Thoracic aorta (tissue), 2 donors: ENCODE measurements around the gene NPY4R. TPM values are rescaled to one million over a fixed set of nuclear protein-coding genes. Genes with fewer than 3 reads are reported as not detected.
"Not testable (repeated sequence)": the region's sequence is repeated elsewhere in the genome, so short reads cannot be mapped to it uniquely, and the experiment has no call there.

ENCODE experiments used
- ATAC-seq: fragments of 150-250 bp; one replicate; pipeline ENCODE4 v1.8.0; 2017; ENCODE audit warnings: low read depth; ENCODE audit not compliant: insufficient number of reproducible peaks, low FRiP score
- DNase-seq: peaks from one replicate; pipeline ENCODE4 v3.0.0-alpha.2; 2020; ENCODE audit warnings: low spot score
- H3K27ac ChIP-seq, 2 donors: fragments of 200-600 bp; sonication (generic); 1 replicate in 1 of 2; 2 replicates in 1 of 2; pipeline ENCODE4 v1.5.1; 2016; ENCODE audit warnings: mild to moderate bottlenecking in 2 of 2, moderate library complexity in 2 of 2
- H3K27me3 ChIP-seq: fragments of 200-600 bp; sonication (generic); replicated peaks from 2 replicates; pipeline ENCODE4 v1.6.0; 2016; ENCODE audit warnings: mild to moderate bottlenecking; ENCODE audit not compliant: insufficient read depth
- H3K36me3 ChIP-seq: fragments of 200-600 bp; sonication (generic); one replicate; pipeline ENCODE4 v1.5.1; 2016
- H3K4me1 ChIP-seq, 2 donors: fragments of 200-600 bp; sonication (generic); 1 replicate in 1 of 2; 2 replicates in 1 of 2; pipeline versions ENCODE4 v1.5.1 to v1.6.0; 2016; ENCODE audit warnings: low read depth in 2 of 2, mild to moderate bottlenecking in 1 of 2; ENCODE audit not compliant: control insufficient read depth in 1 of 2
- H3K4me3 ChIP-seq: fragments of 200-600 bp; sonication (generic); 2 replicates; pipeline ENCODE4 v1.5.1; 2016; ENCODE audit warnings: mild to moderate bottlenecking
- H3K9me3 ChIP-seq: fragments of 200-600 bp; sonication (generic); 2 replicates; pipeline ENCODE4 v1.5.1; 2016
- total RNA-seq, 2 donors: library from RNA; depleted of rRNA; stranded (reverse); fragments of >200 nt; gene quantifications; one replicate each; pipeline versions ENCODE4 v1.1.0 to v1.2.3, GENCODE V29; 2016

Gene NPY4R
- total RNA-seq, 2 donors from 2014 or later = not detected

GRCh38 chr10:46415291-46415690, 50.5 kb downstream of the NPY4R start:
- not testable (repeated sequence) for H3K4me1 ChIP-seq, H3K9me3 ChIP-seq, H3K36me3 ChIP-seq, H3K4me3 ChIP-seq, H3K27ac ChIP-seq, H3K27me3 ChIP-seq, DNase-seq, ATAC-seq

- H3K27me3 ChIP-seq, H3K36me3 ChIP-seq, ATAC-seq, DNase-seq, H3K9me3 ChIP-seq, H3K27ac ChIP-seq, H3K4me1 ChIP-seq, H3K4me3 ChIP-seq: not testable (repeated sequence)
Observed at GRCh38 chr10:46412665-46413064, 53.1 kb downstream of the NPY4R start.

DNA sequence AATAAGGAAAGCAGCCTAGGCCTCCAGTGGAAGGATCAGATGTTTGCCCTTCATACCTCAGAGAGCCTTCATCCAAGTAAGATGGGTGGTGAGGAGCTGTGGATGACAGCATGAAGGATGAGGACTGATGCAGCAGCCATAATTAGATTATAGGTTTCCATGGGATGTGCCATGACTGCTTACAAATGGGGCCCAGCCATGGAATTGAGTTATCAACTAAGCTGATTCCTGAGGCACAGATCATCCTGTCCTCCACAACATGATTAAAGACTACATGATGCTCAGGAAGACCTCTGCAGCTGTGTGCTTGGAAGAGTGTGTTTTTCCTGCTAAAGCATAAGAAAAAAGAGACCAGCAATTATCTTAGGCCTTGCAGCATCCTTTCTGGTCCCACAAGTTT, 54.6 kb downstream of the NPY4R start:
- H3K4me3 ChIP-seq, H3K27ac ChIP-seq, ATAC-seq, H3K9me3 ChIP-seq, DNase-seq, H3K4me1 ChIP-seq, H3K27me3 ChIP-seq, H3K36me3 ChIP-seq: not testable (repeated sequence)

Other genes starting within 250 kb of the NPY4R start
- gene ANTXRL, start 179.0 kb downstream of the NPY4R start, total RNA-seq = not detected
- gene ANXA8L1, start 90.2 kb downstream of the NPY4R start, total RNA-seq = not detected
- gene GPRIN2, start 90.7 kb upstream of the NPY4R start, total RNA-seq = 1 to 10 TPM in 1 of 2 donors, under 1 TPM in 1; 0.27 to 4.8 TPM
- 1 to 10 TPM; 2.6 to 7.1 TPM for gene SYT15, start 113.2 kb upstream of the NPY4R start, total RNA-seq